Measurements from ENCODE around the gene QRFP. TPM values are rescaled to one million over a fixed set of nuclear protein-coding genes. Genes with fewer than 3 reads are reported as not detected.

Gene QRFP
- total RNA-seq, 4 donors from 2014 or later: not detected

GRCh38 chr9:130870491-130871381 lies 25.9 kb downstream of the QRFP start:
- H3K4me3 ChIP-seq: no peak overlapping the region
- no peaks in the 10 kb centered on the region for H3K36me3 ChIP-seq
- TF ChIP-seq POLR2A (IDR thresholded peaks at IDR 0.05) (no peak), CTCF (IDR thresholded peaks at IDR 0.05) (no peak)
- H3K27ac ChIP-seq: peak overlapping the region in 1 of 2 donors; percentile 12
- intact Hi-C loops (cut with DNase I; ENCODE audit: low total_unique reads): no loop called here
- peaks cover 0 to 12% of the 10 kb centered on the region in 2 donors for H3K4me1 ChIP-seq
- no peak for DNase-seq
- no peaks in the 10 kb centered on the region for H3K9me3 ChIP-seq
- no peaks in the 10 kb centered on the region for H3K27me3 ChIP-seq

DNA sequence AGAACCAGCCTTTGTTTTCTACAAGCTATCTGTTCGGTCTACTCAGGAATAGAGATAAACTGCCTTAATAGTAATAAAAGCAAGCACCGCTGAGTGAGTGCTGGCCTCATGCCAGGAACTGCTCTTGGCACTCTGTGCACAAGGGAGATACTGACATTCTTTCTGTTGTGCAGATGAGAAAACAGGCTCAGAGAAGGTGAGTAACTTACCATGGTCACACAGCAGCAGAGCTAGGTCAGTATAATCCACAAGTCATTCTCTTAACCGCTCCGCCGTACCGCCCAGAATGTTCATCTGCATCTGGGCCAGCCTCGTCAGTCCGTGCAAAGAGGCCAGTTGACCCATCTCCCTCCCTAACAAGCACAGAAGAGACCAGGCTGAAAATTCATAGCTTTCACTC lies 27.4 kb downstream of the QRFP start:
- DNase-seq: peak; percentile 66 to 68
- Histone ChIP-seq H3K27me3 (no peaks in the 10 kb centered on the region), H3K9me3 (no peaks in the 10 kb centered on the region), H3K27ac (peak overlapping the region in 1 of 2 donors; percentile 45), H3K36me3 (no peaks in the 10 kb centered on the region), H3K4me3 (no peak overlapping the region), H3K4me1 (peaks cover 0 to 12% of the 10 kb centered on the region in 2 donors)
- intact Hi-C loops (cut with DNase I; ENCODE audit: low total_unique reads): loop anchor here (5.0 kb wide), 1 partner anchor 162 kb away; no protein-coding TSS in a partner anchor
- TF ChIP-seq POLR2A (IDR thresholded peaks at IDR 0.05) (no peak), CTCF (IDR thresholded peaks at IDR 0.05) (no peak)

DNA sequence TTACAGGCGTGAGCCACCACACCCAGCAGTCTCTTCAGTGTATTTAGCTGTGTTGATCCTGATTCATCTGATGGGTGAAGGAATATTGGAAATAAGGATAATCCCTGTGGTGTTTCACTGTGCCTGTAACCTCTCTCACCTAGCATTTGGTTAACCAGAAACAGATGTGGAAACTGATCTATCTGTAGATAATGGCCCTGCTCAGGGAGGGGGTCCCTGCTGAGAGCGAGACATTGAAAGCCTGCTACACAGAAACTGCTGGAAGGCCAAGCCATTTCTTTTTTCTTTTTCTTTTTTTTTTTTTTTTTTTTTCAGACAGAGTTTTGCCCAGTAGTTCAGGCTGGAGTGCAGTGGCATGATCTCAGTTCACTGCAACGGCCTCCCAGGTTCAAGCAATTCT lies 28.4 kb downstream of the QRFP start:
- intact Hi-C loops (cut with DNase I; ENCODE audit: low total_unique reads): loop anchor here (5.0 kb wide), 1 partner anchor 161 kb away; no protein-coding TSS in a partner anchor
- Histone ChIP-seq H3K4me3 (no peak overlapping the region), H3K27ac (peak overlapping the region in 1 of 2 donors; percentile 45), H3K9me3 (no peaks in the 10 kb centered on the region), H3K27me3 (no peaks in the 10 kb centered on the region), H3K4me1 (peaks cover 4 to 12% of the 10 kb centered on the region in 2 donors), H3K36me3 (no peaks in the 10 kb centered on the region)
- no peak for DNase-seq
- TF ChIP-seq CTCF (IDR thresholded peaks at IDR 0.05) (no peak), POLR2A (IDR thresholded peaks at IDR 0.05) (no peak)

DNA sequence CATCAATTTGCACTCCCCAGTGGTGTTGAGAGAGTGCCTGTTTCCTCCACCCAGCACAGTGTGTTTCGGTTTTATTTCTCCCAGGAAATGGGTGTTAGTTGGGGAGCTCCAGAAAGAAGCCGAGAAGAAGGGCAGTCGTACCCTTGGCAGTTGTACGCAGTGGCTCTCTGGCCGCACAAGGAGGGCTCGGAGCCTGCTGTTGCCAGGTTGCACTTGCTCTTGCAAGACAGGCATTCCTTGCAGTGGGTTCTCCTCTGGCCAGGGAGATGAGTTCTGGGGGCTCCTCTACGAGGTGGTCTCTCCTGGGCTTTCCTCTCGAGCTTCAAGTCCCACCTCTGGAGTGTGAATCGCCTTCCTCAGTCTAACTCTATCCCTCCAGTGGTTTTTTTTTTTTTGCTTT lies 29.1 kb downstream of the QRFP start:
- peaks cover 4 to 12% of the 10 kb centered on the region in 2 donors for H3K4me1 ChIP-seq
- H3K27ac ChIP-seq: no peak overlapping the region

More for the DNA sequence above, 29.1 kb downstream of the QRFP start:
- no peak for TF ChIP-seq POLR2A (IDR thresholded peaks at IDR 0.05)
- no peak for TF ChIP-seq CTCF (IDR thresholded peaks at IDR 0.05)
- no peak overlapping the region for H3K4me3 ChIP-seq
- no peaks in the 10 kb centered on the region for H3K27me3 ChIP-seq
- H3K9me3 ChIP-seq: no peaks in the 10 kb centered on the region
- no peak for DNase-seq
- intact Hi-C loops (cut with DNase I; ENCODE audit: low total_unique reads): loop anchor here (5.0 kb wide), 1 partner anchor 160 kb away; no protein-coding TSS in a partner anchor
- H3K36me3 ChIP-seq: no peaks in the 10 kb centered on the region
